NOMO-1 treated with dmso at 0.1 percent for 144 hours (cell line): ENCODE results near the gene CCDC192.
A peak's percentile ranks its signal among the peaks of the same experiment; 100 is the strongest.
"Not testable (repeated sequence)": the region's sequence is repeated elsewhere in the genome, so short reads cannot be mapped to it uniquely, and the experiment has no call there.

Experiments
- DNase-seq: peaks from one replicate; lab custom pipeline; 2025; ENCODE audit not compliant: unreplicated experiment; lab: John Stamatoyannopoulos, UW

Gene CCDC192

DNA sequence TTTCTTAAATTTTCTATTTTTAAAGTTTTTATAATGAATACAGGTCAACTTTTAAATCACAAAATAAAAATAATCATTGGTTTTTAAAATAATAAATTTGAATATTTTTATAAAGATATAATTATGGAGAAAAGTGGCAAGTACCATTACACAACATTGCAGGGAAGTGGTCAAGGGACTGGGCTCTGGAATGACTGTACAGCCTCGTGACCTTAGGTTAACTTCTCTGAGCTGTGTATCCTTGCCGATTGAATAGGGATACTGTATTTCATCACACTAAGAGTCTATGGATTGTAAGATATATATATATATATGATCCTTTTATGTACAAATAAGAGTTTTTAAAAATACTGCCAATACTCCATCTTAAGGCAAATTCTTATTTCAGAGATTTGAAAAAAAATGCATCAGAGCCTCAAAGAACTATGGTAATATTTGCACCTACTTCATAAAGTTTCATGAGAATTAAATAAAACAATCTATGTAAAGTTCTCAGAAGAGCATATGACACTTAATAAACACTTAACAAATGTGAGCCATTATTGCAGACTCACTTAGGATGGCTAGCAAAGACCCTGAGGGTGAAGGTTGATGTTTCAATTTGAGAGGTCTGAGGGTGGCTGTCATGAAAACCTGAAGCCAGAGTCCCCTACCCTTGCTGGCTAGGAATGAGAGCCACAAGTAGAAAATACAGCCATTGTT is 136.5 kb downstream of the CCDC192 start:
- no peak for DNase-seq

DNA sequence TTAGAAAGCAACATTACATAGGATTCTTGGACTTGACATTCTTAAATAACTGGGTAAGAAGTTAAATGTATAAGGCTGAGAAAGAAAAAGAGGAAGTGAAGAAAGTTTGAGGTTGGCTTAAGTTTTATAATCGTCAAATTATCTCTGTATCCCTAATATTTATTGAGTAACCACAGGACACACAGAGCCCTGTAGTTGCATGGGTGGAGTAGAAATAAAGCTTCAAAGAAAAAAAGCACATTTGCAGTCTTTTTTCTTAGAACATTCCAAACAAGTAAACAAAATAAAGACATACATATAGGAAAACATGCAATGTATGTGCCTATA is 137.0 kb downstream of the CCDC192 start:
- peak; percentile 49 for DNase-seq

- DNase-seq: no peak
These were observed 137.6 kb downstream of the CCDC192 start for GRCh38 chr5:127840809-127841208.

DNA sequence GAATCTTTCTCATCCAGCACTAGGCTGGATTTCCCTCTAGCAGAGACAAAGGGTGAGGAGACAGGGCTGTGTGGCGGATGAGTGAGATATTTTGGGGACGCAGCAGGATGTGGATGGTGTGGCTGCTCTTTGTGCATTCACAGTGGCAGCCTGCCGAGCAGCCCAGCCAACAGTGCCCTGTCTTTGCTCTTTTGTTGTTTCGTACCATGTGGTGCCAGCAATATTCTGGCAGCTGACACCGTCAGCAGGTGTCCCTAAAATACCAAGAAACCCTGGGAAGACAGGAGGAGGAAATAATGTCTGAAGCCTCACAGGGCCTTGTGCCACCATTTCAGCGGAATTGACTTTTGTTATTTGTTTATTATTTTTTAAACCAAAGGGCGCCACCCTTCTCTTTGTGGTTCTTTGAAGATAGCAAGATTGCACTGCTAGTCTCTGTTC is 141.4 kb downstream of the CCDC192 start:
- DNase-seq: no peak

GRCh38 chr5:127846884-127847283 is 143.7 kb downstream of the CCDC192 start:
- no peak for DNase-seq

DNA sequence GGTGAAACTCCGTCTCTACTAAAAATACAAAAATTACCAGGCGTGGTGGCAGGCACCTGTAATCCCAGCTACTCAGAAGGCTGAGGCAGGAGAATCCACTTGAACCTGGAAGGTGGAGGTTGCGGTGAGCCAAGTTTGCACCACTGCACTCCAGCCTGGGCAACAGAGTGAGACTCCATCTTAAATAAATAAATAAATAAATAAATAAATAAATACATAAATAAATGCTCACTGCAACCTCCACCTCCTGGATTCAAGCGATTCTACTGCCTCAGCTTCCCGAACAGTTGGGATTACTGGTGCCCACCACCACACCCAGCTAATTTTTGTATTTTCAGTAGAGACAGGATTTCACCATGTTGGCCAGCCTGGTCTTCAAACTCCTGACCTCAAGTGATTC is 144.4 kb downstream of the CCDC192 start:
- DNase-seq: not testable (repeated sequence)

GRCh38 chr5:127848098-127848497 is 144.9 kb downstream of the CCDC192 start:
- no peak for DNase-seq

DNA sequence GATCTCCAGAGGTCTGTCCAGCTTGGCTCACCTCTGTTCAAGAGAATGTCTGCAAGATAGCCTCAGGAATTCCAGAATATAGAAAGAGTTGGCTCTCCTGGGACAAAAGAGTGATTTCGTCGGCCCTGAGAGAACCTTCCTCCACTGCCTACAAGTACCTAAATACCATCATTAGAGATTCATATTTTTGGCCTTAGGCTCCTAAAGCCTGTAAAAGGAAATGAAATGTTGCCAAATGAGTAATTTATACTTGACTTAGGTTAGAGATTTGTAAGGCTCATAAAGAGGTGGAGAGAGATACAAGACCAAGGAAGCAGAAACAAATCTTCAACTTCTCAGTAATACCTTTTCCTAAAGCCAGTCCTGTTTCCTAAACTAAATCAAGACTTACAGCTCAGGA is 146.2 kb downstream of the CCDC192 start:
- no peak for DNase-seq

DNA sequence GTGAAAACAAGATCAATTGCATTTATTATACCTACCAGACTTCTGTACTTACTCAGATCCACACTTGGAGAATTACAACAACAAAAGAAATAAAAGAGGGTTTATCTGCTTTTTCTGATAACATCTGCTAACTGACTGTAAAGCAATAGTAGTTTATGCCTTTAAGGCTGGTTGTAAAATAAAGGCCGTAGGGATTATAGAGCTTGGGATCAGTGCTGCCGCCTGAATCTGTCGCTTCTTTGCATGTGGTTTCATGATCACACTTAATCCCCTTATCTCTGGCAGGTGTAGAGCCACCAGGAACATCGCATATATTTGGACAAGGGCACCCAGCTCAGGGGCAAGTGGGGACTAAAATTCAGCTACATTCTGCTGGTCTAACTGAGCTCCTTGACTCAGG is 146.7 kb downstream of the CCDC192 start:
- DNase-seq: no peak

GRCh38 chr5:127851964-127852363 is 148.8 kb downstream of the CCDC192 start:
- no peak for DNase-seq

DNA sequence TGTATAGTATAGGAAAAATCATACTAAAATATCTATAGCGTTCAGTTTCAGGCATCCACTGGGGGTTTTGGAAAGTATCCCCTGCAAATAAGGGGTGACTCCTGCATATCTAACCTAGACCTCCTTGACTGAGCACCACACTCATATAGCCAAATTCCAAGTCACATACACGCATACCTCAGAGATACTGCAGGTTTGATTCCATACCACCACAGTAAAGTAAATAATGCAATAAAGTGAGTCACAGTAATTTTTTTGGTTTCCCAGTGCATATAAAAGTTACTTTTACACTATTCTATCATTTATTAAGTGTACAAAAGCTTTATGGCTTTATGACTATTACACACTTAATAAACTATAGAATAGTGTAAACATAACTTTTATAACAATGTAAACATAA is 151.3 kb downstream of the CCDC192 start:
- DNase-seq: no peak

GRCh38 chr5:127856292-127856691 is 153.1 kb downstream of the CCDC192 start:
- DNase-seq: peak; percentile 7

DNA sequence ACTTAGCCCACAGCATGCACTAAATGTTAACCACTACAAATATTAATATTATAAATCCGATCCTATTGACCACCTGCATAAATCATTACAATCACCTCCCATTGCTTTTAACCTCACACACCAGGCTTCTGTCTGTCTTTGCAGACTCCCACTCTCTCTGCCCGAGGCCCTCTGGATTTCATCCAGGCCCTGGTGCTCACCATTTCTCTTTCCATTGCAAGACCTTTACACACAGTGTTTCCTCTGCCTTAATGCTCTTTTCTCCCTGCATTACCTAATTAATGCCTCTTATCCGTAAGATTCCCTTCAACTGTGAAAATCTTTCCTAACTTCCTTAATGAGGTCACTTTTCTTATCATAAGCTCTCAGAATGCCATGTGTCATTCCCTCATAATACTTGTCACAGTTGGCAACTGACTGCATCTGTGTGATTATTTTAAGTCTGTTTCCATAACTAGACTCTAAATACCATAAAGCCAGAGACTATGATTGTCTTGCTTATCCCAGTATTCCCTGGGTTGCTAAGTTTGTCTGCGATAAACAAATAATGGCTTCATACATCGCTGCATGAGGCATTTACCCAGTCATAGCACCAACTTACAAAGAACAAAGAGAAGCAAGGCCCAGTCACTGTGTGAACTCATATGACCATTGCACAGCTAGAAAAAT is 155.1 kb downstream of the CCDC192 start:
- DNase-seq: no peak

GRCh38 chr5:127860291-127860690 is 157.1 kb downstream of the CCDC192 start:
- no peak for DNase-seq

DNA sequence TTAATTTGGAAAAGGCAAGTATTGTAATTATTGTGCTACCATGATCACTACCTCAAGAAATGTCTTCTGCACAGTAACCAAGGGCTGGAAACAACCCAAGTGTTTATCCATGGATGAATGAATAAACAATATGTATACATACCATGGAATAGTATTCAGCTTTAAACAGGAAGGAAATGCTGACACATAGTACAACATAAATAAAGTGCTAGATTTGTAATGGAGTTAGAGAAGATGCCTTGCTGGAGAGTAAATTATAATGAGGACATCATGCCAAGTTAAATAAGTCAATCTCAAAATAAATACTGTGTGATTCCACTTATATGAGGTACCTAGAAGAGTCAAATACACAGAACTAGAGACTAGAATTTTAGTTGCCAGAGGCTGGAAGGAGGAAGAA is 160.0 kb downstream of the CCDC192 start:
- DNase-seq: no peak

DNA sequence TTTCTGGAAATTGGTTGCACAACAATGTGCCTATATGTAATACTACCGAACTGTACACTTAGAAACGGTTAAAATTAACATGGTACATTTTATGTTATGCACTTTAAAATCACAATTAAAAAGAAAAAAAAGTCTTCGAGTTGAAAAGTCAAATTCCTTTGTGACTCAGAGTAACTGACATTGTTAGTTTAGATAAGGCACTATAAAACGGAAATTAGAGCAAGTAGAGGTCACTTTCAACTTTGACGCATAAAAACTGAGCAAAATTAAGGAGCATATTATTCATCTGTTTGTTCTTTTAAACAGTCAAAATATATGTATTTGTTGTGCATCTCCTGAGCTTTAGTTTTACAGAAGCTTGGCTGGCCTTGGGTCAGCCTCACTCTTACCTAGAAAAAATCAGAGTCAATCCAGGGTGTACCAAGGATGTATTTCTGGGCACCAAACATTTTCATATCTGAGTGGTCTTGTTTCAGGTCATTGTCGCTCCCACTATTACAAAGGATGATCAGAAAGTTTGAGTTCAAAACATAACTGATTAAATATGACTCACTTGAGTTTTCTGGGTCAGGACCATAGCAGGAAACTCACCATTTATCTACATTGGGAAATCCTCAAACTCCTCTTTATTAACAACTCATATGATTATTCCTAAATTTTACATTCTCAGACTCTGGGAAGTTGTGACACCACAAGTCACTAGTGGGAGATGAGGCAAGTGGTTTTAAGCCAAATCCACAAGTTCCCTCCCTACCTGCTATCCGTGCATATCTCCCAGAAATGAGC is 160.6 kb downstream of the CCDC192 start:
- no peak for DNase-seq

DNA sequence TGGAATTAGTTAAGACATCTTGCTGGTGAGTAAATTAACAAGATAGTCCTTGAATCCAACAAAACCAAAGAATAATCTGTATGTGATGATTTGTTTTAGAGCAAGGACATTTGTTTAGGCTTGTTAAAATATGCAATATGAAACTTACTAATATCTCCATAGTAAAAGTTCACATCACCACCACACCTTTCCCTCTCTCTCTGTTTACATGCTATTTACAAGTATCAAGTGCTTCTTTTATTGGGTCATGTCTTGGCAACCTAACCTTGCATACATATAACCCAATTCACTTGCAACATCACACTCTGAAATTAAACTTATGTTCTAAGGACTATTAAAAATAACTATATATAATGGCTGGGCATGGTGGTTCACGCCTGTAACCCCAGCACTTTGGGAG is 161.3 kb downstream of the CCDC192 start:
- DNase-seq: no peak

- DNase-seq: no peak
These were observed 162.1 kb downstream of the CCDC192 start for GRCh38 chr5:127865273-127865672.

GRCh38 chr5:127867022-127867783 is 164.0 kb downstream of the CCDC192 start:
- no peak for DNase-seq

GRCh38 chr5:127870914-127871313 is 167.7 kb downstream of the CCDC192 start:
- no peak for DNase-seq

- DNase-seq: no peak
These were observed 168.4 kb downstream of the CCDC192 start for GRCh38 chr5:127871503-127872153.
